ENCODE data around the gene AMDHD2. TPM values are rescaled to one million over a fixed set of nuclear protein-coding genes. Genes with fewer than 3 reads are reported as not detected.

AMDHD2 gene
- total and polyA plus RNA-seq, 2 of the 8 experiments (the other 6 are each of a cell fraction or from before 2014, with no cell fraction given): 43.0 to 54.6 TPM

GRCh38 chr16:2497116-2497630, 23.0 kb upstream of the AMDHD2 start:
- no peak overlapping the region for H2AK5ac ChIP-seq (ENCODE audit: low read depth, low read length)
- H2BK5ac ChIP-seq (ENCODE audit: low read depth, low read length): no peak overlapping the region
- H3K27ac ChIP-seq (ENCODE audit: low read depth, low read length): no peak overlapping the region
- H4K91ac ChIP-seq (replicated peaks; ENCODE audit: insufficient read length, low read length): no peak overlapping the region
- no peak overlapping the region for H3K18ac ChIP-seq (ENCODE audit: extremely low read depth, low read length)
- H2AFZ ChIP-seq (ENCODE audit: low read length): no peak overlapping the region
- no peak overlapping the region for H3K9ac ChIP-seq (replicated peaks in 1 of 4; ENCODE audit: extremely low read depth in 1 of 4, low read depth in 3 of 4, low read length in 3 of 4)
- WGBS, 2 experiments (ENCODE audit: extremely low coverage in 1 of 2, insufficient coverage in 1 of 2, insufficient read length in 1 of 2, insufficient replicate concordance in 2 of 2, low coverage in 1 of 2, low lambda C conversion rate in 2 of 2, missing lambda C conversion rate in 1 of 2): 92% methylated on average over 21 of the region's 21 CpGs; no CpG with 5 or more reads in 1 of the 2 experiments
- no peaks in the 10 kb centered on the region for H3K9me3 ChIP-seq (ENCODE audit: insufficient read depth in 2 of 2, low read depth in 1 of 2, low read length in 1 of 2)
- no peak overlapping the region for H4K5ac ChIP-seq (ENCODE audit: insufficient read length, low read depth, low read length)
- no peak overlapping the region for H3K56ac ChIP-seq (replicated peaks; ENCODE audit: insufficient read length, low read depth, low read length)
- H3K23me2 ChIP-seq (ENCODE audit: low read depth, low read length): no peaks in the 10 kb centered on the region
- no peak for DNase-seq (ENCODE audit: low read depth in 1 of 2, low spot score in 2 of 2)
- H3K23ac ChIP-seq (ENCODE audit: insufficient read length): no peak overlapping the region
- no peak overlapping the region for H2BK120ac ChIP-seq (replicated peaks; ENCODE audit: low read depth, low read length)
- no peak overlapping the region for H3K4ac ChIP-seq (replicated peaks; ENCODE audit: insufficient read length, low read depth, low read length)
- H3K79me1 ChIP-seq (ENCODE audit: low read depth, low read length): no peaks in the 10 kb centered on the region; the same call in 1 of the 2 replicates
- H4K8ac ChIP-seq (ENCODE audit: extremely low read depth, insufficient read depth, low read length): no peak overlapping the region
- H2BK20ac ChIP-seq (ENCODE audit: low read length): no peak overlapping the region
- ChIA-PET POLR2A (ENCODE audit: partially characterized antibody) (interaction anchor here (1.6 to 2.1 kb wide), 2 partner anchors 16 to 275 kb away, joined by 3 to 5 read pairs; partner anchors contain the start of gene ATP6V0C), CTCF (ENCODE audit: partially characterized antibody) (interaction anchor here (0.8 to 1.4 kb wide), 6 partner anchors 10 to 252 kb away, joined by 3 to 4 read pairs (median 4); partner anchors contain the start of gene TEDC2)
- H3K4me1 ChIP-seq (replicated peaks in 1 of 4; ENCODE audit: control insufficient read depth in 3 of 4, insufficient read depth in 4 of 4, low read length in 3 of 4): peaks cover 0 to 13% (median 8%) of the 10 kb centered on the region in 4 experiments; a peak in 6 of 7 replicates
- H3K4me3 ChIP-seq (ENCODE audit: extremely low read depth in 1 of 4, insufficient read depth in 2 of 4, low read depth in 3 of 4, low read length in 4 of 4): no peak overlapping the region
- no peak overlapping the region for H3K4me2 ChIP-seq (ENCODE audit: insufficient read depth in 1 of 2, low read depth in 2 of 2, low read length in 2 of 2)
- H3K79me2 ChIP-seq (ENCODE audit: control insufficient read depth in 1 of 2, insufficient read depth in 2 of 2, low read length in 2 of 2): no peaks in the 10 kb centered on the region
- H3K27me3 ChIP-seq (replicated peaks in 1 of 4; ENCODE audit: control insufficient read depth in 3 of 4, extremely low read depth in 1 of 4, insufficient read depth in 3 of 4, low read length in 3 of 4): no peaks in the 10 kb centered on the region; a peak in 1 of 7 replicates
- no peak overlapping the region for H2BK15ac ChIP-seq (ENCODE audit: low read length)
- peaks cover 2 to 6% of the 10 kb centered on the region in 2 experiments for H4K20me1 ChIP-seq (replicated peaks in 1 of 2; ENCODE audit: control insufficient read depth in 1 of 2, insufficient read depth in 2 of 2, low read length in 2 of 2)
- H3K36me3 ChIP-seq (ENCODE audit: control insufficient read depth in 2 of 4, insufficient read depth in 4 of 4, low read length in 3 of 4): peaks cover 0 to 15% (median 4%) of the 10 kb centered on the region in 4 experiments; a peak in 4 of 8 replicates
- H2BK12ac ChIP-seq (ENCODE audit: low read depth, low read length): no peak overlapping the region
- no peak for FAIRE-seq
- no peak overlapping the region for H3K14ac ChIP-seq (ENCODE audit: insufficient read length)
- TF ChIP-seq SP1 (IDR thresholded peaks at IDR 0.05; ENCODE audit: low read depth, low read length): no peak
- no peak for TF ChIP-seq ATF2 (IDR thresholded peaks at IDR 0.05; ENCODE audit: low read length)
- TF ChIP-seq POLR2AphosphoS5 (IDR thresholded peaks at IDR 0.05; ENCODE audit: low read depth, low read length): no peak
- TF ChIP-seq SIN3A (conservative IDR thresholded peaks at IDR 0.05 in 1 of 2, IDR thresholded peaks at IDR 0.05 in 1 of 2; ENCODE audit: low read depth in 1 of 2, low read length in 2 of 2): no peak
- TF ChIP-seq HDAC2 (IDR thresholded peaks at IDR 0.05; ENCODE audit: borderline replicate concordance in 1 of 2, low read depth in 2 of 2, low read length in 2 of 2): no peak
- TF ChIP-seq RBBP5 (IDR thresholded peaks at IDR 0.05; ENCODE audit: borderline replicate concordance, low read depth, low read length): no peak
- TF ChIP-seq RFX5 (IDR thresholded peaks at IDR 0.05; ENCODE audit: borderline replicate concordance, low read depth, low read length): no peak
- TF ChIP-seq TEAD4 (IDR thresholded peaks at IDR 0.05; ENCODE audit: low read depth, low read length): no peak
- TF ChIP-seq MAFK (IDR thresholded peaks at IDR 0.05; ENCODE audit: low read depth, low read length): no peak
- no peak for TF ChIP-seq SP2 (IDR thresholded peaks at IDR 0.05; ENCODE audit: low read length)
- no peak for TF ChIP-seq SIRT6 (IDR thresholded peaks at IDR 0.05; ENCODE audit: low read length)
- TF ChIP-seq CREB1 (IDR thresholded peaks at IDR 0.05): no peak

Data from H1 (cell line).